ENCODE data around the gene SPTBN1.

Gene SPTBN1

GRCh38 chr2:54529935-54530334 is 73.8 kb downstream of the SPTBN1 start:
- no peak for DNase-seq (ENCODE audit: low spot score)

GRCh38 chr2:54531558-54531957 is 75.4 kb downstream of the SPTBN1 start:
- DNase-seq (ENCODE audit: low spot score) = no peak

GRCh38 chr2:54534221-54534620 is 78.1 kb downstream of the SPTBN1 start:
- no peak for DNase-seq (ENCODE audit: low spot score)

- DNase-seq (ENCODE audit: low spot score) = no peak
These were observed 78.5 kb downstream of the SPTBN1 start for GRCh38 chr2:54534625-54535024.

- no peak for DNase-seq (ENCODE audit: low spot score)
These were observed 79.6 kb downstream of the SPTBN1 start for GRCh38 chr2:54535599-54536195.

GRCh38 chr2:54536720-54537119 is 80.6 kb downstream of the SPTBN1 start:
- no peak for DNase-seq (ENCODE audit: low spot score)

GRCh38 chr2:54538537-54538936 is 82.4 kb downstream of the SPTBN1 start:
- no peak for DNase-seq (ENCODE audit: low spot score)

- DNase-seq (ENCODE audit: low spot score) = no peak
These were observed 83.6 kb downstream of the SPTBN1 start for GRCh38 chr2:54539683-54540082.

- DNase-seq (ENCODE audit: low spot score) = no peak
These were observed 84.1 kb downstream of the SPTBN1 start for GRCh38 chr2:54540194-54540593.

- DNase-seq (ENCODE audit: low spot score) = no peak
These were observed 85.9 kb downstream of the SPTBN1 start for GRCh38 chr2:54541995-54542394.

GRCh38 chr2:54543733-54544396 is 87.7 kb downstream of the SPTBN1 start:
- no peak for DNase-seq (ENCODE audit: low spot score)

GRCh38 chr2:54545702-54546450 is 89.7 kb downstream of the SPTBN1 start:
- no peak for DNase-seq (ENCODE audit: low spot score)

GRCh38 chr2:54546518-54546917 is 90.4 kb downstream of the SPTBN1 start:
- DNase-seq (ENCODE audit: low spot score) = no peak

- DNase-seq (ENCODE audit: low spot score) = no peak
These were observed 91.0 kb downstream of the SPTBN1 start for GRCh38 chr2:54546923-54547720.

GRCh38 chr2:54549430-54549829 is 93.3 kb downstream of the SPTBN1 start:
- no peak for DNase-seq (ENCODE audit: low spot score)

- no peak for DNase-seq (ENCODE audit: low spot score)
These were observed 93.9 kb downstream of the SPTBN1 start for GRCh38 chr2:54549917-54550518.

GRCh38 chr2:54550547-54550946 is 94.4 kb downstream of the SPTBN1 start:
- no peak for DNase-seq (ENCODE audit: low spot score)

- no peak for DNase-seq (ENCODE audit: low spot score)
These were observed 95.1 kb downstream of the SPTBN1 start for GRCh38 chr2:54551123-54551756.

GRCh38 chr2:54553075-54553474 is 96.9 kb downstream of the SPTBN1 start:
- no peak for DNase-seq (ENCODE audit: low spot score)

GRCh38 chr2:54553775-54554174 is 97.6 kb downstream of the SPTBN1 start:
- no peak for DNase-seq (ENCODE audit: low spot score)

GRCh38 chr2:54555318-54555837 is 99.3 kb downstream of the SPTBN1 start:
- no peak for DNase-seq (ENCODE audit: low spot score)

Measured in germinal center (tissue), 1 donor.